OCI-LY7 (cell line): ENCODE data around the gene BMPER. TPM values are rescaled to one million over a fixed set of nuclear protein-coding genes. Genes with fewer than 3 reads are reported as not detected.

Experiments used
- BruUV-seq: library from RNA; stranded (reverse); fragments of 400-500 nt; replicated peaks from 2 replicates; lab custom pipeline; 2021; lab: Mats Ljungman, UMichigan
- CTCF ChIA-PET: fragments of 300-600 bp; sonication (Branson Sonifier 250); formaldehyde crosslinking; loops from one replicate; lab custom pipeline; 2022; ENCODE audit warnings: antibody characterized with exemption; ENCODE audit not compliant: unreplicated experiment; lab: Charles Lee
- POLR2A ChIA-PET: fragments of 300-600 bp; sonication (Branson Sonifier 250); formaldehyde crosslinking; loops from one replicate; lab custom pipeline; 2022; ENCODE audit warnings: antibody characterized with exemption; lab: Charles Lee
- DNase-seq: peaks from one replicate; pipeline ENCODE4 v3.0.0-alpha.2; 2015; ENCODE audit warnings: low spot score
- H2AFZ ChIP-seq: fragments of 200-600 bp; sonication (generic), shearing (Covaris generic); 2 replicates; pipeline ENCODE4 v1.6.1; 2014; ENCODE audit warnings: mild to moderate bottlenecking, antibody characterized with exemption, low read length, moderate library complexity
- H3K27ac ChIP-seq: fragments of 200-600 bp; sonication (generic); 2 replicates; pipeline ENCODE4 v1.5.1; 2014; ENCODE audit warnings: mixed run types, low read depth, mild to moderate bottlenecking, moderate library complexity, low read length, inconsistent platforms; ENCODE audit not compliant: poor library complexity, severe bottlenecking
- H3K36me3 ChIP-seq: fragments of 200-600 bp; sonication (generic); 2 replicates; pipeline ENCODE4 v1.6.1; 2014; ENCODE audit warnings: mild to moderate bottlenecking, antibody characterized with exemption, low read length, moderate library complexity, mixed read lengths; ENCODE audit not compliant: insufficient read depth
- H3K4me1 ChIP-seq: fragments of 200-600 bp; sonication (generic); 2 replicates; pipeline ENCODE4 v1.5.1; 2014; ENCODE audit warnings: mild to moderate bottlenecking, low read length; ENCODE audit not compliant: insufficient read depth, poor library complexity, severe bottlenecking
- H3K4me2 ChIP-seq: fragments of 200-600 bp; sonication (generic); 2 replicates; pipeline ENCODE4 v1.6.1; 2014; ENCODE audit warnings: mild to moderate bottlenecking, low read length
- H3K4me3 ChIP-seq: fragments of 200-600 bp; sonication (generic); 2 replicates; pipeline ENCODE4 v1.5.1; 2014; ENCODE audit warnings: mild to moderate bottlenecking, low read depth, low read length; ENCODE audit not compliant: poor library complexity, severe bottlenecking
- H3K79me2 ChIP-seq: fragments of 200-600 bp; sonication (generic); 2 replicates; pipeline ENCODE4 v1.6.1; 2016; ENCODE audit warnings: low read depth, mild to moderate bottlenecking, low read length, moderate library complexity, mixed read lengths; ENCODE audit not compliant: insufficient read depth
- H3K9me2 ChIP-seq: fragments of 200-600 bp; sonication (generic); 2 replicates; pipeline ENCODE4 v1.6.1; 2016; ENCODE audit warnings: mild to moderate bottlenecking, low read length, mixed read lengths; ENCODE audit not compliant: insufficient read depth
- H3K9me3 ChIP-seq: fragments of 200-600 bp; sonication (generic); 2 replicates; pipeline ENCODE4 v1.6.1; 2014; ENCODE audit warnings: mild to moderate bottlenecking, mixed run types, low read length, mixed read lengths
- H4K20me1 ChIP-seq: fragments of 200-600 bp; sonication (generic); 2 replicates; pipeline ENCODE4 v1.6.1; 2014; ENCODE audit warnings: mild to moderate bottlenecking, antibody characterized with exemption, low read length, moderate library complexity, mixed read lengths; ENCODE audit not compliant: insufficient read depth
- EZH2phosphoT487 ChIP-seq: fragments of 200-600 bp; sonication (generic); IDR thresholded peaks from 2 replicates; pipeline ENCODE4 v1.6.1; 2018; ENCODE audit warnings: low read depth, borderline replicate concordance, mild to moderate bottlenecking, mixed run types, antibody characterized with exemption, low read length, moderate library complexity, mixed read lengths
- intact Hi-C: fragments of 100-400 bp; cut with micrococcal nuclease; formaldehyde crosslinking; loops from one replicate; pipeline ENCODE4 v1.10.0; 2022; ENCODE audit not compliant: unreplicated experiment
- total RNA-seq, 2 experiments: library from RNA; depleted of rRNA in 1 of 2; stranded (reverse); fragments of >200 nt in 1 of 2; shearing (Covaris generic) in 1 of 2; gene quantifications; 2 replicates each; pipeline ENCODE4 v1.2.3, GENCODE V29; 2014 to 2022
- TF ChIP-seq, protein P1 (sequence below): fragments of 200-600 bp; sonication (generic); conservative IDR thresholded peaks from 2 replicates; pipeline ENCODE4 v1.5.1; 2014; ENCODE audit warnings: mild to moderate bottlenecking, antibody characterized with exemption, low read length, moderate library complexity, mixed read lengths

The BMPER gene
- total RNA-seq, 2 experiments from 2014 or later: not detected

GRCh38 chr7:34158368-34159153 is 253.2 kb downstream of the BMPER start:
- no peak overlapping the region for H2AFZ ChIP-seq
- CTCF ChIA-PET: no interaction called here
- no peaks in the 10 kb centered on the region for H3K4me1 ChIP-seq
- H3K4me2 ChIP-seq: no peak overlapping the region
- intact Hi-C loops: no loop called here
- TF ChIP-seq EZH2phosphoT487: no peak
- TF ChIP-seq, protein P1, sequence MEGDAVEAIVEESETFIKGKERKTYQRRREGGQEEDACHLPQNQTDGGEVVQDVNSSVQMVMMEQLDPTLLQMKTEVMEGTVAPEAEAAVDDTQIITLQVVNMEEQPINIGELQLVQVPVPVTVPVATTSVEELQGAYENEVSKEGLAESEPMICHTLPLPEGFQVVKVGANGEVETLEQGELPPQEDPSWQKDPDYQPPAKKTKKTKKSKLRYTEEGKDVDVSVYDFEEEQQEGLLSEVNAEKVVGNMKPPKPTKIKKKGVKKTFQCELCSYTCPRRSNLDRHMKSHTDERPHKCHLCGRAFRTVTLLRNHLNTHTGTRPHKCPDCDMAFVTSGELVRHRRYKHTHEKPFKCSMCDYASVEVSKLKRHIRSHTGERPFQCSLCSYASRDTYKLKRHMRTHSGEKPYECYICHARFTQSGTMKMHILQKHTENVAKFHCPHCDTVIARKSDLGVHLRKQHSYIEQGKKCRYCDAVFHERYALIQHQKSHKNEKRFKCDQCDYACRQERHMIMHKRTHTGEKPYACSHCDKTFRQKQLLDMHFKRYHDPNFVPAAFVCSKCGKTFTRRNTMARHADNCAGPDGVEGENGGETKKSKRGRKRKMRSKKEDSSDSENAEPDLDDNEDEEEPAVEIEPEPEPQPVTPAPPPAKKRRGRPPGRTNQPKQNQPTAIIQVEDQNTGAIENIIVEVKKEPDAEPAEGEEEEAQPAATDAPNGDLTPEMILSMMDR: no peak
- no peak overlapping the region for H3K4me3 ChIP-seq
- no peaks in the 10 kb centered on the region for H4K20me1 ChIP-seq
- POLR2A ChIA-PET: no interaction called here
- H3K27ac ChIP-seq: no peak overlapping the region
- DNase-seq: no peak
- no TSS peak for BruUV-seq
- no peaks in the 10 kb centered on the region for H3K36me3 ChIP-seq
- no peaks in the 10 kb centered on the region for H3K9me3 ChIP-seq
- no peaks in the 10 kb centered on the region for H3K9me2 ChIP-seq
- H3K79me2 ChIP-seq: no peaks in the 10 kb centered on the region

GRCh38 chr7:34160261-34160752 is 255.0 kb downstream of the BMPER start:
- no peak for DNase-seq
- H3K27ac ChIP-seq: no peak overlapping the region
- intact Hi-C loops: no loop called here
- BruUV-seq: no TSS peak
- no peaks in the 10 kb centered on the region for H3K36me3 ChIP-seq
- H3K4me1 ChIP-seq: no peaks in the 10 kb centered on the region
- no peaks in the 10 kb centered on the region for H4K20me1 ChIP-seq
- no peaks in the 10 kb centered on the region for H3K9me2 ChIP-seq
- TF ChIP-seq EZH2phosphoT487: no peak
- TF ChIP-seq, protein P1: no peak
- H3K79me2 ChIP-seq: no peaks in the 10 kb centered on the region
- no peak overlapping the region for H2AFZ ChIP-seq
- H3K4me2 ChIP-seq: no peak overlapping the region
- H3K4me3 ChIP-seq: no peak overlapping the region
- H3K9me3 ChIP-seq: no peaks in the 10 kb centered on the region
- CTCF ChIA-PET: interaction anchor here (0.6 kb wide), 1 partner anchor 30 kb away, joined by 3 read pairs; no protein-coding TSS in a partner anchor
- POLR2A ChIA-PET: no interaction called here
